Testis (tissue), 2 donors: Measurements from ENCODE around the gene TCF12.

ENCODE experiments used
- CTCF ChIP-seq, 3 experiments: fragments of 450-650 bp in 2 of 3; fragments of 200-600 bp in 1 of 3; sonication (generic) in 1 of 3; IDR thresholded peaks; one replicate each; pipeline ENCODE4 v1.5.1; 2016 to 2019; ENCODE audit warnings: antibody characterized with exemption in 3 of 3, mild to moderate bottlenecking in 2 of 3, moderate library complexity in 1 of 3
- POLR2A ChIP-seq: fragments of 450-650 bp; IDR thresholded peaks from one replicate; pipeline ENCODE4 v1.6.1; 2017; ENCODE audit warnings: antibody characterized with exemption, mild to moderate bottlenecking, moderate library complexity

GRCh38 chr15:57297630-57298029 is 379.2 kb downstream of the TCF12 start:
- no peak for TF ChIP-seq CTCF (IDR thresholded peaks at IDR 0.05)
- TF ChIP-seq POLR2A: no peak
